SK-N-MC (cell line): ENCODE measurements around the gene ZNF428.

Experiments
- DNase-seq: peaks from one replicate; pipeline ENCODE4 v3.0.0-alpha.2; 2011; ENCODE audit warnings: low read depth, low spot score
- H3K27ac ChIP-seq: fragments of 200-600 bp; sonication (generic); 2 replicates; pipeline ENCODE4 v1.5.1; 2016; ENCODE audit warnings: mixed run types
- H3K36me3 ChIP-seq: fragments of 200-600 bp; sonication (generic); 2 replicates; pipeline ENCODE4 v1.6.1; 2017; ENCODE audit warnings: antibody characterized with exemption, low read length, mixed read lengths; ENCODE audit not compliant: insufficient read depth
- H3K4me3 ChIP-seq: fragments of 200-600 bp; sonication (generic); 2 replicates; pipeline ENCODE4 v1.5.1; 2016
- H3K9ac ChIP-seq: fragments of 200-600 bp; sonication (generic); 2 replicates; pipeline ENCODE4 v1.8.0; 2017; ENCODE audit warnings: mixed run types, mixed read lengths; ENCODE audit not compliant: insufficient read length
- H3K9me3 ChIP-seq: fragments of 200-600 bp; sonication (generic); 2 replicates; pipeline ENCODE4 v1.6.1; 2017; ENCODE audit warnings: low read depth, mild to moderate bottlenecking, antibody characterized with exemption, low read length, moderate library complexity, mixed read lengths
- EZH2 ChIP-seq: fragments of 200-600 bp; sonication (generic); IDR thresholded peaks from one replicate; pipeline ENCODE4 v1.6.1; 2017; ENCODE audit warnings: antibody characterized with exemption
- FOXP2 ChIP-seq: optimal IDR thresholded peaks from 2 replicates; pipeline ENCODE3; 2011; ENCODE audit warnings: mild to moderate bottlenecking, moderate library complexity; ENCODE audit not compliant: insufficient read depth; ENCODE audit errors: extremely low read length, control extremely low read depth
- POLR2AphosphoS5 ChIP-seq: IDR thresholded peaks from 2 replicates; pipeline ENCODE4 v1.6.1; 2012; ENCODE audit warnings: mild to moderate bottlenecking, low read depth, low read length, borderline replicate concordance

ZNF428 gene

GRCh38 chr19:43581467-43581866, 38.0 kb downstream of the ZNF428 start:
- H3K9ac ChIP-seq: no peak overlapping the region

GRCh38 chr19:43578787-43579186, 40.6 kb downstream of the ZNF428 start:
- no peaks in the 10 kb centered on the region for H3K36me3 ChIP-seq
- TF ChIP-seq POLR2AphosphoS5 (no peak), FOXP2 (no peak), EZH2 (no peak)
- no peak overlapping the region for H3K9ac ChIP-seq
- DNase-seq: no peak
- no peak overlapping the region for H3K27ac ChIP-seq
- H3K9me3 ChIP-seq: no peaks in the 10 kb centered on the region
- no peak overlapping the region for H3K4me3 ChIP-seq

More at GRCh38 chr19:43581467-43581866, 38.0 kb downstream of the ZNF428 start:
- H3K4me3 ChIP-seq: no peak overlapping the region
- no peak for DNase-seq
- no peaks in the 10 kb centered on the region for H3K36me3 ChIP-seq
- H3K27ac ChIP-seq: no peak overlapping the region
- TF ChIP-seq EZH2: no peak
- no peak for TF ChIP-seq POLR2AphosphoS5
- no peak for TF ChIP-seq FOXP2
- H3K9me3 ChIP-seq: no peaks in the 10 kb centered on the region

GRCh38 chr19:43575955-43576878, 43.2 kb downstream of the ZNF428 start:
- no peaks in the 10 kb centered on the region; the same call in 1 of the 2 replicates for H3K36me3 ChIP-seq
- no peak for TF ChIP-seq POLR2AphosphoS5
- no peak for TF ChIP-seq EZH2
- TF ChIP-seq FOXP2: no peak
- no peaks in the 10 kb centered on the region for H3K9me3 ChIP-seq
- peak overlapping the region; percentile 48; the same call in 1 of the 2 replicates for H3K27ac ChIP-seq
- peak overlapping the region; percentile 53; the same call in 1 of the 2 replicates for H3K4me3 ChIP-seq
- DNase-seq: no peak
- peak overlapping the region; percentile 22 for H3K9ac ChIP-seq

- Histone ChIP-seq H3K4me3 (peak within 1 kb of the TSS; percentile 80), H3K36me3 (no peaks in the 10 kb centered on the region; the same call in 1 of the 2 replicates), H3K27ac (peak within 1 kb of the TSS; percentile 48; the same call in 1 of the 2 replicates), H3K9me3 (no peaks in the 10 kb centered on the region), H3K9ac (peak within 1 kb of the TSS; percentile 84)
- DNase-seq: peak; percentile 88
- TF ChIP-seq POLR2AphosphoS5: peak; percentile 85
- TF ChIP-seq FOXP2: no peak
- TF ChIP-seq EZH2: no peak
These were observed 44.1 kb downstream of the ZNF428 start, which contains the start of the genes PINLYP and XRCC1 for GRCh38 chr19:43575156-43575950. PINLYP (plus strand) TSS chr19:43575801; CDS start chr19:43577192, 1,391 bp downstream. XRCC1 (minus strand) TSS chr19:43575527; CDS start chr19:43575458, 69 bp downstream.

- Histone ChIP-seq H3K9me3 (no peaks in the 10 kb centered on the region), H3K4me3 (peak overlapping the region; percentile 80), H3K36me3 (no peaks in the 10 kb centered on the region; the same call in 1 of the 2 replicates), H3K27ac (0 out of 2 replicates have a peak overlapping the region, but pooled peaks have one; percentile 14), H3K9ac (peak overlapping the region; percentile 84)
- TF ChIP-seq EZH2: no peak
- TF ChIP-seq FOXP2: no peak
- no peak for TF ChIP-seq POLR2AphosphoS5
- no peak for DNase-seq
These were observed 44.8 kb downstream of the ZNF428 start for GRCh38 chr19:43574424-43575155.

GRCh38 chr19:43572171-43572588, 47.2 kb downstream of the ZNF428 start:
- Histone ChIP-seq H3K4me3 (no peak overlapping the region), H3K9ac (no peak overlapping the region), H3K27ac (no peak overlapping the region), H3K9me3 (no peaks in the 10 kb centered on the region), H3K36me3 (no peaks in the 10 kb centered on the region; the same call in 1 of the 2 replicates)
- TF ChIP-seq EZH2 (no peak), FOXP2 (no peak), POLR2AphosphoS5 (no peak)
- no peak for DNase-seq

- Histone ChIP-seq H3K27ac (no peak overlapping the region), H3K9ac (no peak overlapping the region), H3K4me3 (no peak overlapping the region), H3K36me3 (no peaks in the 10 kb centered on the region; the same call in 1 of the 2 replicates), H3K9me3 (no peaks in the 10 kb centered on the region)
- TF ChIP-seq FOXP2: no peak
- no peak for TF ChIP-seq POLR2AphosphoS5
- TF ChIP-seq EZH2: no peak
- DNase-seq: no peak
These were observed 49.1 kb downstream of the ZNF428 start for GRCh38 chr19:43570174-43570791.
